SKM-1 (cell line): Measurements from ENCODE around the gene UQCC2.
A peak's percentile ranks its signal among the peaks of the same experiment; 100 is the strongest.

Source experiments
- DNase-seq: peaks from one replicate; lab custom pipeline; 2025; ENCODE audit not compliant: unreplicated experiment; lab: John Stamatoyannopoulos, UW

UQCC2 gene

DNA sequence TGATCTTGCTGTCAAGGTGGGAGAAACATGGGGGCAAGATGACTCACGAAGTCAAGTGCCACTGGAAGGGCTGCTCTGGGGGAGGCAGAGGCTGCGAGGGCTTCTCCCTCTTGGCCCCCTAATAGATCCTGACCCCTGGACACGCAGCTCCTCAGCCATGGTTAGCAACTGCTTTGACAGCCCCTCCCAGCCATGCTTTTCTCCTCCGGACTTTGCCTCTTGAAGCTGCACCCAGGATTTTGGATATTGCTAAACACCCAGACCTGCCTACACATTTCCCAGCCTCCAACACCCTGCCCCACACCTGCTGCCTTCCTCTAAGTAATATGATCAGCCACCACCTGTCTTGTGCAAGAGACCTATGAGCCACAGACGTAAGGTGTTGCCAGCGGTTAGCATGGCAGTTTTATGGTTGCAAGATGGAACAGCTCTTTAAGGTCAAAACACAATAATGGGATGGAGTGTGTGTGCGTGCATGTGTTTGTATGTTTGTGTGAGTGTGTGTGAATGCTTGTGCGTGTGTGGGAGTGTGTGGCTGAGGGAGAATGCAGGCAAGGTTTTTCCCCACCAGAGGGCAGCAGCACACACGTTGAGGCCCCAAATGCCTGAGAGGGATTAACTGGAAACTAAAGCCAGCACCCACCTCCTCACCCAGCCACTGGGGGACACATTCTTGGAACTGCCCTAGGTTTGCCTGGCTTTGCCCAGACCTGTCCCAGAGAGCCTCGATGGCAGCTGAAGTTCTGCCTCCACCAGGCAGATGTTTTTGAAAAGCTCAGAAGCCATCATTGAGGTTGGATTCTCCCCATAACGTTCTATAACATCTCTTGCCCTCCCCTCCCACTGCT is 32.7 kb upstream of the UQCC2 start:
- DNase-seq, result peak; percentile 68

DNA sequence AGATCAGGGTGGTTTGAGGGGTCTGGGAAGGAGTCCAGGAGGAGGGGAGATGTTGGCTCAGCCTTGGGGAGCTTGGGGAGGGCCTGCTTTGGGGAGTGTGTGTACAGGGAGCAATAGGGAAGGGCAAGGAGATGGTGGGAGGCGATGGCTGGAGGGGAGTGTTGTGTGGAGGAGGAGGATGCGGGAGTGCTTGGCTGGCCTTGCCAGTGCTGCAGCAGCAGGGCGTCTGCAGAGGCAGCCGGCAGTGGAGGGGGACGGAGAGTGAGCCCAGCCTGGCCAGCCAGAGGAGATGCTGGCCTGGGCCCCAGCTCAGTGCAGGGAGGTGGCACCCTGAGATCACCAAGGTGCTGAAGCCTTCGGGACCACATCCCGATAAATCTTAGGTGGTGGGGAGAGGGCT is 31.3 kb upstream of the UQCC2 start:
- no peak for DNase-seq

DNA sequence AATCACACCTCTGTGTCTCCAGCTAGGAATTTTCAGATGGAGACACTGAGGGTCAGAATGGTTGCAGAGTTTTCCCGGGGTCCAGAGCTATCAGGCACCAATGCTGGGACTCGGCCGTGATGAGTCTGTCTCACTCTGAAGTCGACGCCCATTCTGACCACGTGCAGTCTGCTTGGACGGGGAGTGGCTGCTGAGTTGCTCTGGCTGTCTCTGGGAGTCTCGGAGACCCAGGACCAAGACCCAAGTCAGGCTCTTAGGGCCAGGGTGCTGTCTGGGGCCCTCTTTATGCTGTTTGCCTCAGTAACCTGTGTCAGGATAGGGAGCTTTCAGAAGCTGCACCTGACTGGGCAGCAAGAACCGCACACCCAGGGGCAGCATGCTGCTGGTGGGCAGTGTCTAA is 30.6 kb upstream of the UQCC2 start:
- no peak for DNase-seq

DNA sequence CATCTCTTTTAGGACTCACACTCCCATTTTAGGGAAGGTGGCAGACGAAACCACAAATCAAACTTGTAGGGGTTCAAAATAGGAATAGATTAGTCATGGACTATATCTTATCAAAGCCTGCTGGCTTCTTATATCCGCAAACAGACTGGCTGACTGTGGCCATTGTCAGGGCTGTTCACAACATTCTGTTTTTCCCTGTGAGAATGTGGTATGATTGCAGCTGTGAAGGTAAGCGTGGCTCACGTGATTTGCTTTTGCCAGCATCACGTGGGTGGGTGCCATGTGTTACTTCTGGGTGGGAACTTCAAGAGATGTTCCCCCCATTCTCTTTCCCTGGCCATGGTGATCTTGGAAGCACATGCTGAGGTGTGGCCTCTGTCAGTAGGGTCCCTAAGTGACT is 29.3 kb upstream of the UQCC2 start:
- no peak for DNase-seq

DNA sequence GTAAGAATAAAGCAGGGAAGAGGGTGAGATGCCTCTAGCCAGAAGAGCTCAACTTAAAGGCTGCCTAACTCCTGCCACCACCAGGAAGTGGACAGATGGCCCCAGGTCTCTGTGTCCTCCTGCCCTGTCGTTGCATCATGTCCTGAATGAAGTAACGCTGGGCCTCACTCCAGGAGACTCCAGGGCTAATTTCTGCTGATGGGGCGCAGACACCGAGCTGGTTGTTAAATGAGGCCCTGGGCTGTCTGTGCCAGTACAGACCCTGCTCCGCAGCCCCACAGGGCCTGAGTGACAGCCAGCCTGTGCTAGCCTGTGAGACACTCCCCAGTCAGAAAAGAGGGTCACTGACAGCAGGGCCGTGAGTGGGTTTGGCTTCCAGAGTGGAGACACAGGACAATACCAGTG is 28.7 kb upstream of the UQCC2 start:
- DNase-seq, result peak; percentile 60

DNA sequence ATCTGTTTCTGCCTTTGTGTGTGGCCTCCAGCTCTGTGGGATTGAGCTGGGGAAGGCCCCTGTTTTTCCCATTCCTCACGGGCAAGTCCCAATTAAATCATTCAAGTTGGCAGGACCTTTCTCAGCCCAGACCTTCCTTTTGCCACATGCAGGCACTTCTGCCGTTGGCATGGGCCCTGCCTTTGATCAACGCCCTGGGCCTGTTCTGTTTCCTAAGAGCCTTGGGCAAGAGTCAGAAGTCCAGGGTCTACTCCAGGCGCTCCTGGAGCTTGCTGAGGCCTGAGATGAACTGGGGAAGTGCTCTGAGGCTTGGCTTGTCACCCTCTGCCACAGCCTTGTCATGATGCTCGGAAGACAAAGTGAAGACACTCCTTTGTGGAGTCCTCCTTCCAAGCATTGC is 28.1 kb upstream of the UQCC2 start:
- DNase-seq, result no peak

DNA sequence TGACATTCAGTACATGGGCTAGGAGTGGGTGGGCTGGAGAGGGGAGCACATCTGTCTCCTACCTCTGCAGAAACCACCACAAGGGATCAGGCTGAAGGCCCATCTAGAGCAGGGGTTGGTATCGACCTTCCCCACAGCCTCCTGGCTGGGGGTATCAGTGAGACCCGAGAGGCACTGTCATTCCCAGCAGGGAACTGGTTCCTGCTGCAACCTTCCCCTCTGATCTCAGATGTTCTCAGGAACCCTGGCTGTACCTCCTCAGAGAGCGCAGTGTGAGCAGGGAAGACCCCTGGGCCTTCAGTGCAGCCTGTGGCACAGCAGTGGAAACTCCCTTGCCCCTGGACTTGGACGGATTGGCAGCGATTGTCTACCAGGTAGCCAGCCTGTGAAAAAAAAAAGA is 27.4 kb upstream of the UQCC2 start:
- no peak for DNase-seq

DNA sequence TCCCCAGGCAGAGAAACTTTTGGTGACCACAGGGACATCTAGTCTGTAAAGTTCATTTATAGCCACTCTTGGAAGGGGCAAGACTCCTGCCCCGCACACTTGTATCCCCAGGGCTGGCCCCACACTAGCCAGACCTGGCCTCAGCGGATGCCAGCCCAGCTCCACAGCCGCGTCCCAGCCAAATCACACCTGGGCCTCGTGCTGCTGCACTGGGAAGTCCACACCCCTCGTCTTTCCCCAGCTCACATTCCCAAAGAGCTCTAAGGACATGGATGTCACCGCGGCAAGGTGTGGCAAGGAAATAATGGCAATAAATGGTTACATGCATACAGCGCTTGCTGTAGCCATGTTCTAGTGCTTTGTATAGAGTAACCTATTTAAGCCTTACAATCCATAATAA is 26.7 kb upstream of the UQCC2 start:
- no peak for DNase-seq

DNA sequence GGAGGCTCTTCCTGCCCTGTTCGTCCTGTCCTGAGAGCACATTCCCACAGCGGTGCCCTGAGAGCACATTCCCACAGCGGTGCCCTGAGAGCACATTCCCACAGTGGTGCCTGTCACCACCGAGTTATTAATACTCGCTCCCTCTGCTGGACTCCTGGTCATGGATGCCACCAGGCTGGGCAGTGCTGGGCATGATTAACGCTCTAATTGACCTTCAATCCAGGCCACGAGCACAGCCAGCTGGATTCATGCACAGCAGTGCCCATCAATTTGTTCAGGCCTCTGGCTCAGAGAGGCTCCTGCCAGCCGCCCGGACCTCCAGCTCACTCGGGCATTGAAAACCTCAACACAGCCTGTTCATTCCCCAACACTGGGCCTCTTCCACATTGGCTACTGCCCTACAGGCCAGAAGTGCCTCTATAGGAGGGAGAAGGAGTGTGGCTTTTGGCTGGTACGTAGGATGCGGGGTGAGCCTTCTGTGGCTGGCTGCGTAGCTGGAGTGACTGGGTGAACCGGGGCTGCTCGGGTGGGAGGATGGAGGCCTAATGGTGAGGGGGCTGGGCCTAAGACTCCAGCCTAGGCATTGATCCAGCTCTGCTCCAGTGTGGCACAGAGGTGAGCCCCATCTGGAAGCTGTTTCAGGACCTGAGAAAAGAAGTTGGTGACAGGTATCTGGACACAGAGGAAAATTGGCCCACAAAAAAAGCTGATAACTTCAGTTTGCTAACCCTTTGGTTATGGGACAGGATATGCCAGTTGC is 25.9 kb upstream of the UQCC2 start:
- no peak for DNase-seq

DNA sequence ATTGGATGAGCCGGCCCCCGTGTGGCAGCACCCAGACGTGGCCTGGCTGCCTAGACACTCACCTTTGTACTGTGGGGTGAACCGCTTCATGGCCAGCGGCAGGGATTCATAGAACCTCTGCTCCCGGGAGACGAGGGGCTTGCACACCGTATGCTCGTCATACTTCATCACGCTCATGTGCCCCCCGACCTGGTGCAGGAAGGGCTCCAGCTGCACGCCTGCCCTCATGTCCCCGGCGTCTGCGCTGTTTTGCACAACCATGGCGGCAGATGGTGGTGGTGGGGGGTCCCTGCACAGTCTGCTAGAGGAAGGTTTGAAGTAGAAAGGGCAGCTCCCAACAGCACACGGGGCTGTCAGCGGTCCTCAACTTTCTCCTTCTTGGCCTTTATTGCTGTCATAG is 23.7 kb upstream of the UQCC2 start:
- DNase-seq, result no peak

DNA sequence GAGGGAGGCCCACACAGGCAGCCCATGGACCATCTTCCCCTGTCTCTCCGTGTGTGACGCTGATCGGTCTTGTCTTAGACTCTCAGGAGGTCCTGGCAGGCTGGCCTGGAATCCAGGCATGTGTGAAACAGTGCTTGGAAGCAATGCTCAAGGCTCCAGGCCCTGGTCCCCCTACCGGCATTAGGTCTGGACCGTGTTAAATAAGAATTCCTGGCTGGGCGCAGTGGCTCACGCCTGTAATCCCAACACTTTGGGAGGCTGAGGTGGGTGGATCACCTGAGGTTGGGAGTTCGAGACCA is 22.2 kb upstream of the UQCC2 start:
- DNase-seq, result no peak

DNA sequence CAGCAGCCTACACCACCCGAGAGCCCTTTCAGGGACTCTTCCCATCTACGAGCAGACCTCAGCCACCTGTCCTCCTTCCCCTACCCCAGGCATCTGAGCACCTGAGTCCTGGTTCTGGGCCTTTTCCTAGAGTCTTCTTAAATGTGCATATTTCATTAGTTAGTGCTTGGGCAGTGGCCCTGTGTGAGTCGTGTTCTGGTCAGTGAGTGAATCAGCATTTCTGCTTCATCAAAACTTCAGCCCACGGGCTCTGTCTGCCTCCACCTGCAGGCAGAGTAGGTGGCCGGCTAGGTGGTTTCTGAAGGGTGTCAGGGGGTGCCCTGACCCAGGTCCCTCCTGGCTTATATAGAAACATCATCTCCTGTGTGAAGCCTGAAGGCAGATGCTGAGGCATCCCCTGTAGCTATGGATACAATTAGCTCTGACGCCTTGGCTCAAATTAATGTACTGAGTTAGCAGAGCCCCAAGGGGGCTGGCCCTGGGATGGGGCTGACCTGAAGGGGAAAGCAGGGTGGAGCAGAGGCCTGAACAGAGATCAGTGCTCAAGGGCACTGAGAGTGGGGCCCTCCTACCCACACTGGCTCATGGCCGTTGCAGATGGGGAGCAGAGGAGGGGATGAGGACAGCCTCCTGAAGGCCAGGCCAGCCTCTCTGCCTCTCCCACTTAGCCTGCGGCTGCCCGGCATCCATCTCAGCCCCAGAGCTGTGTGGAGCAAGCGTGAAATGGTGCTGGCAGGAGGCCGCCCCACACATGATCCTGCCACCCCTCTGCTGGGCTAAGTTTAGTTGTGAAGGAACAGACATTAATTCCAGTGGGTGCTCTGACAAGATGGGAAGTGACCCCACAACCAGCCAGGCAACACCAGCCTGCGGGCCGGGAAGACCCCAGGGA is 21.6 kb upstream of the UQCC2 start:
- no peak for DNase-seq

DNA sequence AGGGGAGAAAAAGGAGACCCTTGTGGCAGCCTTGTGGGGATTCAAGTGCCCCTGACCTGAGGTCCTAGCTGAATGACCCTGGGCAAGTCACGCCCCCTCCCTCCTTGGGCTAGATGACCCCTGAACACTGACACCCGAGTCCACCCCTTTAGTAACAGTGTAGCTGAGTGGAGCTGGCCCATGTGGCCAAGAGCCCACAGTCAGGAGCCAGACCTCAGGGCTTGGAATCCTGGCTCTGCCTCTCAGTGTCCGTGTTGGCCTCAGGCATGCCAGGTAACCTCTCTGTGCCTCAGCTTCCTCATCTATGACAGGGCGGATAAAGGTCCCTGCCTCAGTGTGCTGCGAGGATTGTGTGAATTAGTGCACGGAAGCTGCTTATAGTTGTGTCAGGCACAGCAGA is 20.9 kb upstream of the UQCC2 start:
- no peak for DNase-seq

DNA sequence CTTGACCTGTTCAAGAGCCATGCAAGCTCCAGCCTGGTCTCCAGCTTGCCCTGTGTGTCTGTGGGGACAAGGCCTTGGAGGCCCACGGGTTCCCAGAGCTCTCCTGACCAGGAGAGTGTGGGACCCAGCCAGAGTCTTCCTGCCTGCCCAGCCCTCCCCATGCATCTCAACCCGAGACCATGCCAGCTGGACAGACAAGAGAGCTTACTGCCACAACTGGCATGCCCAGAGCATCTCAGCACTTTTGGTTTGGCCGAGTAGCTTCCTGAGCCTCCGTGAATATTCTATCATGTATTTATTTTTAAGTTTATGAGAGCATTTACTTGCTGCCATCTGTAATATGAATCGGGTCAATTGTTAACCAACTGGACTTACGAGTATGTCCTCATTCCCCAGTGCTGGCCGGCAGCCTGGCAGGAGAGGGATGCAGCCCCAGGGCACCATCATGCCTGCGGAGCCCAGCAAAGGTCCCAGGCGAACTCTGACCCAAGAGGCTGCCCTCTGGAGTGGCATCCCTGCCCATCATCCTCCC is 20.3 kb upstream of the UQCC2 start:
- DNase-seq, result no peak

DNA sequence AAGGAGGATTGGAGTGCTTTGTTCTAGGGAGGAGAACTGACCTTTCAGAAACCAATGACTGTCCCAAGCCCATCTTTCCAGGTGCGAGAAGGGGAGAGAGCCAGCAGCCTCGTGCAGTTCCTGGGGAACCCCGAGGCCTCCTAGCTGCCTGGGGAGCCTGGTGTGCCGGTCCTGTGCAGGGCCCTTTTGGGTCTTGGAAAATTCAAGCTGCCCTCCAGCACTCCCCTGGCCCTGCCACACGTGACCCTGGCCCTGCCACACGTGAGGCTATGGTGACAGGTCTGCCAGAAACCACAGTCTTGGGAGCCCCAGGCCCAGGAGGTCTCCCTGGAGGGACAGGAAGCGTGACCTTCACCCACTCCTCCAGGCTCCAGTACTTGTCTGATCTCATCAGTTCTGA is 19.5 kb upstream of the UQCC2 start:
- DNase-seq, result no peak

DNA sequence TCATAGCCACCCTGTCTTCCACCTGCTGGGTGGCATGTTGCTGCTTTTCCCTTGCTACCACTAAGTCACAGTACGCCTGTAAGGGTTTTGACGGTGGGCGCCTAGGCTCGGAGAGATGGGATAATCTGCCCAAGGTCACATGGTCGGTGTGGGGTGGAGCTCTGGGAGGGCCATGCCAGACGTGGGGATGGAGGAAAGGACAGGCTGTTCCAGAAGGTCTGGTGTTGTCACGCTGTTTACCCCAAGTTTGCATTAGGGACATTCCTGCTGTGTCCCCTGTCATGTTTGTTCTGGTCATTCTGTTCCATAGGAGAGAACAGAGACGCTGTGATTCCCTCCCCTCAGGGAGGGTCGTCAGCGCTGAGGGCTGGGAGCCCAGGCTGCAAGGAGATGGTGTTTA is 19.1 kb upstream of the UQCC2 start:
- no peak for DNase-seq

DNA sequence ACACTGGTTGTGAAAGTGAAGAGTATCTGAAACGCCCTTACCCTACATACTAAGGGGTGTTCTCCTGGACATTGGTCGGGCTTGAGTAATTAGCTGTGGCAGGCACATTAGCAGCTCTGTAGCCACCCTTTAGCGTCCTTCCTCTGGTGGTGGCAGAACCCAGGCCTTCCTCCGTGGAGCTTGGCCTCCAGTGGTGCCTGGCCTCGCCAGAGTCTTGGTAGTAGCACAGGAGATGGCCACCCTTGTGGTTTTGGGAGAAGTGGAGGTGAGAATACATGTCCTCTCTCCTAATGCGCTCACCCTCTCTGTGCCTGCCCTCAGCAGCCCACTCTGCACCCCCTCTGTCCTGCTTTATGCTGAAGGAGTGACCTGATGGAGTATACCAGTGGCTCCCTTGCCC is 17.6 kb upstream of the UQCC2 start:
- no peak for DNase-seq

DNA sequence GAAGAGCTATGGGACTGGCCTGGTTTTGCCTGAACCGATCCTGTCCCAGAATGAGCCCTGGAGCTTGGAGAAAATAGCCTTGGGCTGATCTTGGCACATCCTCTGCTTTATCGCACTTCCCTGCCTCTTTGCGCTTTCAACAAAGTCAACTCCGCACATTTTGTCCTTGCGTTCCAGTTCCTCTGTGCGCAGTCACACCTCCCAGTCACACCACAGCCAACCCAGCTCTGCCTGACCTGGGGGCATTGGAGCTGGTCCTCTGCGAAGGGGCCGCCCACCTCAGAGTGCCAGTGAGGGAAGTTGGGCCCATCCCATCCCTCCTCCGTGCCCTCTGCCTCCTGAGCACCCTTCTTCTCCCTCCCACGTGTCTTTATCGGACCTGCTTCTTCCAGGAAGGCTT is 16.9 kb upstream of the UQCC2 start:
- DNase-seq, result no peak

DNA sequence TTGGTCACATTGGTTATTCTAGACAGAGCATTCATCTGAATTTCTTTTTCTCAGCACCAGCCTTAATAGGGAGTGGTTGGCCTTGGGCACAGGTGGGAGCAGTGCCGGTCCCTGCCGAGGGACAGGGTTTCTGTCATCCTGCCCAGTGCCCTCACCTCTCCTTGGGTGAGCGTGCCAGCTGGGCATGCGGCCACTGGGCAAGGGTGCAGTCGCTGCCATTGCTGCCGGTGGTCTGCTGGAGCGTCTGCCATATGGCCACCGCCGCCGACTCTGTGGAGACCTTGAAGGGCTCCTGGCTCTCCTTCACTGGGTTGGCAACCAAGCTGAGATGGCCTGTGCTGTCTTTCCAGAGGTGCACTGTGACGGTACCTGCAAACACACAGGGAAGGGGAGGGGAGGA is 16.4 kb upstream of the UQCC2 start:
- no peak for DNase-seq

DNA sequence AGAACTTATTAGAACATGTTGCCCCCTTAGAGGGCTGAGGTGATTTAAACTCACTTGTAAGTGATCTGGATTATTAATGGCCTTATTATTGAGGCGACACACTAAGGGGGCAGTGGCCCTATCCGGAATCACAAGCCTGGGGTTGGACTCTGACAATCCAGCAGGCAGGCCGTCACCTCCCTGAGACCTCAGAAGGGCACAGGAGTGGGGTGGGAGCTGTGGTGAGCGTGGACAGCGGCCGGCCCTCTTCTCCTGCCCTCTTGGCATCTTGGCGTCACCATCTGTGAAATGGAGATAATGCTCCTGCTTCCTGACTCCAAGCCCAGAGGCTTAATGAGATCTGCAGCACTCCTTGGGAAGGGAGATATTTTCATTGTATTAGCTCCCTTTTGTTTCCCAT is 15.6 kb upstream of the UQCC2 start:
- no peak for DNase-seq

DNA sequence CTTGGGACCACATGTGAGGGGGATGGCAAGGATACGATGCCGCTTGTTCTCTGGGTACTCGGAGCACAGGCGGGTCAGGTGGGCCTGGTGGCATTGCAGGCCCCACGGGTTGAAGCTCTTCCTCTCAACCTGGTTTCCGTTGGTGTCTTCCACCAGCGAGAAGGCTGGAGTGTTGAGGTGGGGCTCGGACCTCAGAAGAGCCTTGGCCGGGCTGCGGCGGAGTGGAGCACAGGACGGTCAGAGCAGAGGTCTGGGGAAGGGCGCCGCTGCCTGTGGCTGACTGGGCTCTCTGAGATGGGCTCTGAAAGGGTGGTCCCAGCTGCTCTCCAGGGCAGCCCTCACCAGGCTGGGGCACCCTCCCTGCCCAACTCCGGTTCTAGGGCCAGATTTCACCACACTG is 15.2 kb upstream of the UQCC2 start:
- no peak for DNase-seq
